ENCODE measurements around the gene MSX2.

MSX2 gene

DNA sequence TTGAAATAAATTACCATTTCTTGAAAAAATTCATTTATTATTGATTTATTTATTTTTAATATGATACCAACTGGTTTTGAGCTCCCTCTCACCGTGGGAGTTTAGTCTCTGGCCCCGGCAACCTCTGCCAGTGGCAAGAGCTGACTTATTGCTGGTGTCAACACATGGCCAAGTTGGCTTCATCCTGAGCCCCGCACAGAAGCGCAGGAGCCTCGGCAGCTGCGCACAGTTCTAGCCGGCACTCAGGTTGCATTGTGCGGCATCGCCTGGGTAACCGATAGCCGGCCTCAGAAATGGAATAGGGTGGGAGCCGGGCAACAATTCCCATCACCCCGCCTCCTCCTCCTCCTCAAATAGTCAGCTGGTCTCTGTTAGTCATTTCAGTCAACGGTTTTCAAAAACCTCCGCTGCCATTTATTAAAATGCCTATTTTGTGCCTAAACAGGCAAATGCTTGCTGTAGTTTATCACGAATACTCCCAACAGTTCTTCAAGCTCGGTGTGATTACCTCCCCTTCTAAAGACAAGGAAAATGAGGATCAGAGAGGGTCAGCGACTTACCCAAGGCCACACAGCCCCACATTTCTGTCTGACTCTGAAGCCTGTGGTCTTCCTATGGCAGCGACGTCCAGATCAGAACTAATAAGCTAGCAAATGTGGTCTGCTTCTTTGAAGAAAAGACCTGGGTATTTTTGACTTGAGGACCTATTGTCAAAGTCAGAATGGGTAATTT is 15.7 kb upstream of the MSX2 start:
- Mint-ChIP-seq H3K9me3 (no peaks in the 10 kb centered on the region), H3K27me3 (ENCODE audit: low read depth) (peaks cover 42% of the 10 kb centered on the region), H3K36me3 (ENCODE audit: low read depth) (no peaks in the 10 kb centered on the region), H3K4me3 (no peak overlapping the region), H3K27ac (no peak overlapping the region), H3K4me1 (peaks cover 11% of the 10 kb centered on the region)
- TF ChIP-seq, protein P1, sequence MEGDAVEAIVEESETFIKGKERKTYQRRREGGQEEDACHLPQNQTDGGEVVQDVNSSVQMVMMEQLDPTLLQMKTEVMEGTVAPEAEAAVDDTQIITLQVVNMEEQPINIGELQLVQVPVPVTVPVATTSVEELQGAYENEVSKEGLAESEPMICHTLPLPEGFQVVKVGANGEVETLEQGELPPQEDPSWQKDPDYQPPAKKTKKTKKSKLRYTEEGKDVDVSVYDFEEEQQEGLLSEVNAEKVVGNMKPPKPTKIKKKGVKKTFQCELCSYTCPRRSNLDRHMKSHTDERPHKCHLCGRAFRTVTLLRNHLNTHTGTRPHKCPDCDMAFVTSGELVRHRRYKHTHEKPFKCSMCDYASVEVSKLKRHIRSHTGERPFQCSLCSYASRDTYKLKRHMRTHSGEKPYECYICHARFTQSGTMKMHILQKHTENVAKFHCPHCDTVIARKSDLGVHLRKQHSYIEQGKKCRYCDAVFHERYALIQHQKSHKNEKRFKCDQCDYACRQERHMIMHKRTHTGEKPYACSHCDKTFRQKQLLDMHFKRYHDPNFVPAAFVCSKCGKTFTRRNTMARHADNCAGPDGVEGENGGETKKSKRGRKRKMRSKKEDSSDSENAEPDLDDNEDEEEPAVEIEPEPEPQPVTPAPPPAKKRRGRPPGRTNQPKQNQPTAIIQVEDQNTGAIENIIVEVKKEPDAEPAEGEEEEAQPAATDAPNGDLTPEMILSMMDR (IDR thresholded peaks at IDR 0.05; ENCODE audit: unreplicated experiment in 3 of 3) = no peak

DNA sequence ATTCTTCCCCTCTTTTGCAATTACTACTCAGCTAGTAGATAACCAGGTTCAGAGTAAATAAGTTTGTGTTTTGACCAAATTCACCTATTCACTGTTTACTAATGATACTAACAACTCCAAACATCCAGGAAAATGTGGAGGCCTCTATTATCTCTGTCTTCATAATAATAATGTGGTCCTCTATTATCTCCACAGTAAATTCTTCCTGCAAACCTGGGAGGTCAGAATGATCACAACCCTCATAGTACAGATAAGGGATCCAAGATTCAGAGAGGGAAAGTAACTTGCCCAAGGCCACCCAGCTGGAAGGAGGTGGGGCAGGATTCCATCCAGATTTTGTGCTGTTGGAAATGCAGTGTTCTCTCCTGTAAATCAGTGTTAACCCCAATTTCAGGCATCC is 9.6 kb upstream of the MSX2 start:
- Mint-ChIP-seq H3K27me3 (ENCODE audit: low read depth) (peaks cover 81% of the 10 kb centered on the region), H3K4me1 (peaks cover 5% of the 10 kb centered on the region), H3K27ac (no peak overlapping the region), H3K4me3 (no peak overlapping the region), H3K36me3 (ENCODE audit: low read depth) (no peaks in the 10 kb centered on the region), H3K9me3 (no peaks in the 10 kb centered on the region)
- TF ChIP-seq, protein P1 (IDR thresholded peaks at IDR 0.05; ENCODE audit: unreplicated experiment in 3 of 3) = no peak

DNA sequence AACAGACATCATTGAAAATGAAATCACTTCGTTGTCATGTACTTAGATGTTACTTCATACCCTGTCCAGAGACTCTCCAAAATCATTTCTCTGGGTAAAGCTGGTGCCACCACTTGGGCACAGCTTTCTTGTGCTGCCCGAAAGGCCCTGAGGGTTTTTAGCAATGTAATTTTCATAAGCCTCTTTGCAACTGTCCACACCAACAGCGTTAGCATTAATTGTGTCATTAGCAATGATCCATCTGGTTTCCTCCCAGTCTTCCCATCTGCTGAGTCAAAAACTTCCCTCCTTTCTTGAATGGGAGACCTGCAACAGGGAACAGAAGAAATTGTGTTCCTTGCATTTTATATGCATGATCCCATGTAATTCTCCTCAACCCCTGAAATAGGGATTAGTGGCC is 8.6 kb upstream of the MSX2 start:
- Mint-ChIP-seq H3K27ac (no peak overlapping the region), H3K9me3 (no peaks in the 10 kb centered on the region), H3K27me3 (ENCODE audit: low read depth) (peaks cover 84% of the 10 kb centered on the region), H3K4me1 (peaks cover 13% of the 10 kb centered on the region), H3K36me3 (ENCODE audit: low read depth) (no peaks in the 10 kb centered on the region), H3K4me3 (no peak overlapping the region)
- TF ChIP-seq, protein P1 (IDR thresholded peaks at IDR 0.05; ENCODE audit: unreplicated experiment in 3 of 3) = no peak

DNA sequence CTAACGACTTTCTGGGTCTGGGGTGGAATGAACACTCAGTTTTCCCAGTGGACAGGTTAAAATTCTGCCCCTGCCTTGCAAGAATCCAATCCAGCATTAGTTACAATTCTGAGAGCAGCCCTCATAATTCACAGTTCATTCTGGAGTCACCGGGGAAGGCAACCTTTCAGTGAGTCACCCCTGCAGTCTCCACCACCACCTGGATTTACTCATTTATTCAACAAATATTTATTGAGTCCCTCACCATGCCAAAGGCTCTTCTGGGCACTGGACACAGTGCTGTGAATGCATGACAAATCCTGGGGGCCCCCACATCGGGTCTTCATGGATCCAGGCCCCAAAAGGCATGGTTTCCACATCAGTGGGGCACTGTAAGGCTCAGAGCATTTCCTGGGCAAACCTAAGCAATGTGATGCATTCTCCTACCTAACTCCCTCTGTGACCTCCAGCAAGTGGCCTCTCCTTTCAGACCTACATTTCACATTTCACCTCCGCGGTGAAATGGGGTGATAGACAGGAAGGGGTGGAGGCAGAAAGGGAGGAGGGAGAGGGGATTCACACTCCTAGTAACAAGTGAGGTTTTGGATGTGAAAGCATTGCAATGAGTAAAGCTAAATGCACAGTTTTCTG is 6.4 kb upstream of the MSX2 start:
- Mint-ChIP-seq H3K27ac (no peak overlapping the region), H3K4me1 (peaks cover 19% of the 10 kb centered on the region), H3K9me3 (no peaks in the 10 kb centered on the region), H3K4me3 (no peak overlapping the region), H3K27me3 (ENCODE audit: low read depth) (peaks cover 89% of the 10 kb centered on the region), H3K36me3 (ENCODE audit: low read depth) (no peaks in the 10 kb centered on the region)
- TF ChIP-seq, protein P1 (IDR thresholded peaks at IDR 0.05; ENCODE audit: unreplicated experiment in 3 of 3) = no peak

DNA sequence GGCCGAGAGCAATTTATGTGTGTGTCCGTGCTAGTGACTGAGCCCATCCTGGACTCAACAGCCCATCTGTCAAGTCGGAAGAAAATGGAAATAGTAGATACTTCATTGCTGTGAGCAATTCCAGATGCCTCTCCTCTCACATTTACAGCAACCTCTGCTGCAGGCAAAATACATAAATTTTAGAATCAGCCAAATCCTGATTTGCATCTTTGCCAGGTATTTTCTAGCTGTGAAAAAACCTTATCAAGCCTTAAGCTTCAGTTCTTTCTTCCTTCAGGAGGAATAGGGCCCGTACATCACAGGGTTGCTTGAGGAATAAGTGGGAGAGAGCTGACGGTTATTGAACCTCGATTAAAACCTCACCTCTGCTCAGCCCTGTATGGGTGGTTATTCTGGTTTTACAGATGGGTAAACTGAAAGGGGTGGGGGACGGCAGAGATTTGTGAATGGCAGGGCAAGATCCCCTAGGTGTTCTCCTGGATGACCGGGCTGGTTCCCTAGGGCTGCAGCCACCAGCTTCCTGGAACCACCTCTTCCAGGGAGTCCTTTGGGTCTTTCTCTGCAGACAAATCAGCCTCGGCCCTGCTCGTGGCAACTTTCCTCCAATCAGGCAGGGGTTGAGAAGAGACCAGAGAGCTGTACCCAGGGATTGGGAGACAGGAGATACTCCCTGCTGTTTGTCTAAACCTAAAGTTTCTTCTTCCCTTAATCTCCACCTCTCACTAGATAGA is 5.3 kb upstream of the MSX2 start:
- TF ChIP-seq, protein P1 (IDR thresholded peaks at IDR 0.05; ENCODE audit: unreplicated experiment in 3 of 3) = no peak
- peaks cover 92% of the 10 kb centered on the region for H3K27me3 Mint-ChIP-seq (ENCODE audit: low read depth)
- H3K9me3 Mint-ChIP-seq = no peaks in the 10 kb centered on the region
- H3K27ac Mint-ChIP-seq = no peak overlapping the region
- peaks cover 23% of the 10 kb centered on the region for H3K4me1 Mint-ChIP-seq
- no peak overlapping the region for H3K4me3 Mint-ChIP-seq
- no peaks in the 10 kb centered on the region for H3K36me3 Mint-ChIP-seq (ENCODE audit: low read depth)

Data from nephron (organoid).